Neural cell (in vitro differentiated cells): ENCODE data around the gene CUX1. TPM values are rescaled to one million over a fixed set of nuclear protein-coding genes. Genes with fewer than 3 reads are reported as not detected.

Experiments
- H2AFZ ChIP-seq: fragments of 200-600, 300-800 bp; sonication (generic), shearing (Covaris generic); 2 replicates; pipeline ENCODE4 v1.6.0; 2014; ENCODE audit warnings: low read depth, mild to moderate bottlenecking, antibody characterized with exemption, low read length, moderate library complexity
- H3F3A ChIP-seq: fragments of 200-600 bp; shearing (Covaris generic); 2 replicates; pipeline ENCODE4 v1.6.1; 2016; ENCODE audit warnings: mild to moderate bottlenecking, moderate library complexity, mixed read lengths, antibody characterized with exemption, low read length; ENCODE audit not compliant: insufficient read depth, poor library complexity, severe bottlenecking
- H3K27ac ChIP-seq: fragments of 200-600, 300-800 bp; sonication (generic), shearing (Covaris generic); 2 replicates; pipeline ENCODE4 v1.5.1; 2014; ENCODE audit warnings: mild to moderate bottlenecking, low read length, moderate library complexity
- H3K27me3 ChIP-seq: fragments of 300-800, 200-600 bp; sonication (generic), shearing (Covaris generic); 2 replicates; pipeline ENCODE4 v1.6.0; 2014; ENCODE audit warnings: mild to moderate bottlenecking, low read depth, low read length, moderate library complexity; ENCODE audit not compliant: insufficient read depth
- H3K36me3 ChIP-seq: fragments of 300-800, 200-600 bp; sonication (generic), shearing (Covaris generic); 2 replicates; pipeline ENCODE4 v1.5.1; 2014; ENCODE audit warnings: mild to moderate bottlenecking, antibody characterized with exemption, low read length, moderate library complexity; ENCODE audit not compliant: insufficient read depth
- H3K4me2 ChIP-seq: fragments of 300-800, 200-600 bp; sonication (generic), shearing (Covaris generic); 2 replicates; pipeline ENCODE4 v1.6.0; 2014; ENCODE audit warnings: mild to moderate bottlenecking, low read length
- H3K4me3 ChIP-seq: fragments of 300-800, 200-600 bp; sonication (generic), shearing (Covaris generic); 2 replicates; pipeline ENCODE4 v1.5.1; 2014; ENCODE audit warnings: mild to moderate bottlenecking, low read length, moderate library complexity
- H3K79me2 ChIP-seq: fragments of 200-600 bp; shearing (Covaris generic); replicated peaks from 2 replicates; pipeline ENCODE4 v1.6.0; 2014; ENCODE audit warnings: mild to moderate bottlenecking, low read length, moderate library complexity; ENCODE audit not compliant: insufficient read depth
- H3K9ac ChIP-seq: fragments of 300-800, 200-600 bp; sonication (generic), shearing (Covaris generic); 2 replicates; pipeline ENCODE4 v1.6.1; 2016; ENCODE audit warnings: mild to moderate bottlenecking, low read length, mixed read lengths
- H3K9me2 ChIP-seq: fragments of 200-600 bp; shearing (Covaris generic); 2 replicates; pipeline ENCODE4 v1.6.1; 2016; ENCODE audit warnings: mild to moderate bottlenecking, low read length, mixed read lengths; ENCODE audit not compliant: insufficient read depth
- H3K9me3 ChIP-seq: fragments of 200-600, 300-800 bp; sonication (generic), shearing (Covaris generic); 2 replicates; pipeline ENCODE4 v1.6.1; 2016; ENCODE audit warnings: mild to moderate bottlenecking, mixed run types, low read length, moderate library complexity, mixed read lengths
- H4K20me1 ChIP-seq: fragments of 200-600 bp; shearing (Covaris generic); 2 replicates; pipeline ENCODE4 v1.6.1; 2016; ENCODE audit warnings: mild to moderate bottlenecking, mixed run types; ENCODE audit not compliant: insufficient read depth
- CTCF ChIP-seq: fragments of 450-650 bp; IDR thresholded peaks from 2 replicates; pipeline ENCODE4 v1.5.1; 2014; ENCODE audit warnings: antibody characterized with exemption, mild to moderate bottlenecking, moderate library complexity; ENCODE audit not compliant: poor library complexity, severe bottlenecking
- EP300 ChIP-seq: fragments of 450-650 bp; conservative IDR thresholded peaks from 2 replicates; pipeline ENCODE4 v1.6.1; 2014; ENCODE audit warnings: antibody characterized with exemption, mild to moderate bottlenecking, moderate library complexity; ENCODE audit not compliant: poor library complexity, severe bottlenecking
- EZH2 ChIP-seq: fragments of 200-600, 300-800 bp; shearing (Covaris generic), sonication (generic); IDR thresholded peaks from 2 replicates; pipeline ENCODE4 v1.6.1; 2014; ENCODE audit warnings: antibody characterized with exemption, low read length, borderline replicate concordance, mild to moderate bottlenecking; ENCODE audit not compliant: insufficient read depth, poor library complexity, severe bottlenecking
- MXI1 ChIP-seq: fragments of 450-650 bp; conservative IDR thresholded peaks from 2 replicates; pipeline ENCODE4 v1.6.1; 2014; ENCODE audit warnings: antibody characterized with exemption, mild to moderate bottlenecking; ENCODE audit not compliant: poor library complexity, severe bottlenecking
- POLR2AphosphoS5 ChIP-seq: IDR thresholded peaks from 2 replicates; pipeline ENCODE4 v1.6.1; 2012
- RAD21 ChIP-seq: fragments of 450-650 bp; conservative IDR thresholded peaks from 2 replicates; pipeline ENCODE4 v1.6.1; 2014; ENCODE audit warnings: antibody characterized with exemption, mild to moderate bottlenecking, moderate library complexity
- REST ChIP-seq: IDR thresholded peaks from 2 replicates; pipeline ENCODE4 v1.6.1; 2012; ENCODE audit warnings: borderline replicate concordance
- SMC3 ChIP-seq: fragments of 450-650 bp; conservative IDR thresholded peaks from 2 replicates; pipeline ENCODE4 v1.6.1; 2014; ENCODE audit warnings: antibody characterized with exemption, mild to moderate bottlenecking, moderate library complexity; ENCODE audit not compliant: poor library complexity
- TAF1 ChIP-seq: IDR thresholded peaks from 2 replicates; pipeline ENCODE4 v1.6.1; 2012; ENCODE audit warnings: low read depth
- polyA plus RNA-seq: library from polyadenylated mRNA; depleted of rRNA; stranded (reverse); fragments of >200 nt; gene quantifications from 2 replicates; pipeline ENCODE4 v1.2.3, GENCODE V29; 2014

The CUX1 gene
- polyA plus RNA-seq, 1 donor from 2014 or later, result 26.6 TPM

- Histone ChIP-seq H3K79me2 (peaks cover 21% of the 10 kb centered on the region), H3K27ac (peak overlapping the region; percentile 23), H3K4me2 (peak overlapping the region; percentile 13)
These were observed 67.5 kb downstream of the CUX1 start for GRCh38 chr7:101884671-101885596.

More at GRCh38 chr7:101884671-101885596, 67.5 kb downstream of the CUX1 start:
- Histone ChIP-seq H3K4me3 (no peak overlapping the region), H3K9ac (peak overlapping the region; percentile 5), H4K20me1 (no peaks in the 10 kb centered on the region), H3K9me2 (no peaks in the 10 kb centered on the region), H2AFZ (no peak overlapping the region), H3K36me3 (no peaks in the 10 kb centered on the region), H3F3A (no peaks in the 10 kb centered on the region), H3K27me3 (no peaks in the 10 kb centered on the region), H3K9me3 (no peaks in the 10 kb centered on the region)
- TF ChIP-seq CTCF (no peak), MXI1 (no peak), EZH2 (no peak), RAD21 (no peak), POLR2AphosphoS5 (no peak), EP300 (no peak), REST (no peak), TAF1 (no peak), SMC3 (no peak)
